H9 (cell line): ENCODE measurements around the gene HECTD1. TPM values are rescaled to one million over a fixed set of nuclear protein-coding genes. Genes with fewer than 3 reads are reported as not detected.
"Not testable (repeated sequence)": the region's sequence is repeated elsewhere in the genome, so short reads cannot be mapped to it uniquely, and the experiment has no call there.

Experiments
- DNase-seq: peaks from one replicate; pipeline ENCODE4 v3.0.0-alpha.2; 2017
- H2AFZ ChIP-seq: one replicate; pipeline ENCODE4 v1.6.1; 2013; ENCODE audit warnings: mild to moderate bottlenecking, low read length, control low read depth, moderate library complexity
- H2AK5ac ChIP-seq: 2 replicates; pipeline ENCODE4 v1.6.1; 2013; ENCODE audit warnings: low read length, control low read depth, mixed read lengths; ENCODE audit not compliant: insufficient read length
- H2BK120ac ChIP-seq: one replicate; pipeline ENCODE4 v1.6.1; 2013; ENCODE audit warnings: low read depth, mild to moderate bottlenecking, low read length, control low read depth, inconsistent platforms; ENCODE audit not compliant: poor library complexity, severe bottlenecking
- H2BK12ac ChIP-seq: 2 replicates; pipeline ENCODE4 v1.6.1; 2013; ENCODE audit warnings: low read length, control low read depth, mixed read lengths, low read depth; ENCODE audit not compliant: insufficient read length
- H2BK15ac ChIP-seq: 2 replicates; pipeline ENCODE4 v1.6.1; 2013; ENCODE audit warnings: low read depth, low read length, control low read depth
- H2BK20ac ChIP-seq: one replicate; pipeline ENCODE4 v1.6.1; 2013; ENCODE audit warnings: low read depth, mild to moderate bottlenecking, low read length, control low read depth, inconsistent platforms; ENCODE audit not compliant: poor library complexity, severe bottlenecking
- H2BK5ac ChIP-seq: 2 replicates; pipeline ENCODE4 v1.6.1; 2013; ENCODE audit warnings: low read length, control low read depth, mixed read lengths; ENCODE audit not compliant: insufficient read length
- H3K14ac ChIP-seq: 2 replicates; pipeline ENCODE4 v1.6.1; 2013; ENCODE audit warnings: low read length, control low read depth; ENCODE audit not compliant: insufficient read depth
- H3K18ac ChIP-seq: 2 replicates; pipeline ENCODE4 v1.6.1; 2013; ENCODE audit warnings: low read depth, mild to moderate bottlenecking, mixed read lengths, low read length, control low read depth; ENCODE audit not compliant: insufficient read length
- H3K23ac ChIP-seq: 2 replicates; pipeline ENCODE4 v1.6.1; 2013; ENCODE audit warnings: low read length, control low read depth, mixed read lengths, low read depth; ENCODE audit not compliant: insufficient read length
- H3K23me2 ChIP-seq: 2 replicates; pipeline ENCODE4 v1.6.1; 2013; ENCODE audit warnings: low read depth, mild to moderate bottlenecking, mixed read lengths, low read length, control low read depth; ENCODE audit not compliant: insufficient read length, poor library complexity, severe bottlenecking
- H3K27ac ChIP-seq: 2 replicates; pipeline ENCODE4 v1.5.1; 2013; ENCODE audit warnings: low read length, control low read depth, mixed read lengths, low read depth; ENCODE audit not compliant: insufficient read length
- H3K27me3 ChIP-seq: 2 replicates; pipeline ENCODE4 v1.6.1; 2013; ENCODE audit warnings: low read length, control low read depth, inconsistent platforms; ENCODE audit not compliant: insufficient read depth
- H3K4ac ChIP-seq: 2 replicates; pipeline ENCODE4 v1.6.1; 2013; ENCODE audit warnings: low read depth, mild to moderate bottlenecking, control low read depth, inconsistent platforms, low read length, moderate library complexity
- H3K4me1 ChIP-seq: 2 replicates; pipeline ENCODE4 v1.6.1; 2013; ENCODE audit warnings: low read length, control low read depth, inconsistent platforms; ENCODE audit not compliant: insufficient read depth
- H3K4me2 ChIP-seq: 2 replicates; pipeline ENCODE4 v1.6.1; 2013; ENCODE audit warnings: low read length, control low read depth, mixed read lengths; ENCODE audit not compliant: insufficient read length, insufficient read depth
- H3K56ac ChIP-seq: 2 replicates; pipeline ENCODE4 v1.6.1; 2013; ENCODE audit warnings: low read depth, mild to moderate bottlenecking, mixed read lengths, low read length, control low read depth; ENCODE audit not compliant: insufficient read length
- H3K79me1 ChIP-seq: 2 replicates; pipeline ENCODE4 v1.6.1; 2013; ENCODE audit warnings: low read depth, mild to moderate bottlenecking, moderate library complexity, low read length, control low read depth, inconsistent platforms; ENCODE audit not compliant: insufficient read depth, poor library complexity, severe bottlenecking
- H3K79me2 ChIP-seq: 2 replicates; pipeline ENCODE4 v1.6.1; 2013; ENCODE audit warnings: low read length, control low read depth, inconsistent platforms; ENCODE audit not compliant: insufficient read depth
- H3K9ac ChIP-seq: 2 replicates; pipeline ENCODE4 v1.6.1; 2013; ENCODE audit warnings: low read length, control low read depth, mixed read lengths; ENCODE audit not compliant: insufficient read length; ENCODE audit errors: extremely low read depth
- H3K9me3 ChIP-seq: one replicate; pipeline ENCODE4 v1.6.1; 2013; ENCODE audit warnings: low read depth, low read length, inconsistent platforms; ENCODE audit not compliant: control insufficient read depth
- H3T11ph ChIP-seq: one replicate; pipeline ENCODE4 v1.6.1; 2013; ENCODE audit warnings: mild to moderate bottlenecking, low read length, control low read depth, inconsistent platforms
- H4K20me1 ChIP-seq: one replicate; pipeline ENCODE4 v1.6.1; 2013; ENCODE audit not compliant: control insufficient read depth, insufficient read length, insufficient read depth
- H4K5ac ChIP-seq: 2 replicates; pipeline ENCODE4 v1.6.1; 2013; ENCODE audit warnings: low read depth, mild to moderate bottlenecking, mixed read lengths, low read length, control low read depth; ENCODE audit not compliant: insufficient read length
- H4K8ac ChIP-seq: replicated peaks from 2 replicates; pipeline ENCODE4 v1.6.1; 2013; ENCODE audit warnings: low read length, control low read depth, mixed read lengths, low read depth; ENCODE audit not compliant: insufficient read length
- H4K91ac ChIP-seq: 2 replicates; pipeline ENCODE4 v1.6.1; 2013; ENCODE audit warnings: low read depth, mild to moderate bottlenecking, moderate library complexity, mixed read lengths, low read length, control low read depth; ENCODE audit not compliant: insufficient read length
- H3K27ac Mint-ChIP-seq, 3 experiments: 2 replicates in 2 of 3; 3 replicates in 1 of 3; pipeline ENCODE4 v1.8.0; 2020 to 2021; ENCODE audit warnings: mixed read lengths in 3 of 3, mild to moderate bottlenecking in 1 of 3, moderate library complexity in 1 of 3
- H3K27me3 Mint-ChIP-seq: 2 replicates; pipeline ENCODE4 v1.8.0; 2021; ENCODE audit warnings: low read depth, mild to moderate bottlenecking, moderate library complexity, mixed read lengths
- H3K36me3 Mint-ChIP-seq, 3 experiments: 2 replicates in 2 of 3; 3 replicates in 1 of 3; pipeline ENCODE4 v1.8.0; 2020 to 2021; ENCODE audit warnings: low read depth in 3 of 3, mixed read lengths in 3 of 3; ENCODE audit not compliant: insufficient read depth in 1 of 3
- H3K4me1 Mint-ChIP-seq, 2 experiments: 2 replicates each; pipeline ENCODE4 v1.8.0; 2020; ENCODE audit warnings: mixed read lengths in 2 of 2
- H3K4me3 Mint-ChIP-seq, 2 experiments: 2 replicates in 1 of 2; 3 replicates in 1 of 2; pipeline ENCODE4 v1.8.0; 2020 to 2021; ENCODE audit warnings: mild to moderate bottlenecking in 2 of 2, mixed read lengths in 2 of 2, moderate library complexity in 1 of 2
- H3K9me3 Mint-ChIP-seq, 2 experiments: 2 replicates in 1 of 2; 3 replicates in 1 of 2; pipeline ENCODE4 v1.8.0; 2020; ENCODE audit warnings: mild to moderate bottlenecking in 2 of 2, mixed read lengths in 2 of 2, moderate library complexity in 1 of 2
- WGBS: extraction: QIAGEN DNeasy Blood & Tissue Kit; methylation state at CpG from one replicate; pipeline ENCODE4 v1.1.7; 2013; ENCODE audit warnings: missing lambda C conversion rate, low lambda C conversion rate, mixed read lengths; ENCODE audit not compliant: insufficient read length; ENCODE audit errors: extremely low coverage; 5-methylcytosine and 5-hydroxymethylcytosine counted together
- total RNA-seq: library from RNA; stranded (reverse); gene quantifications from 2 replicates; pipeline ENCODE4 v1.2.1, GENCODE V29; 2021
- TF ChIP-seq, protein P1 (sequence below): fragments of 200-600 bp; sonication (generic); conservative IDR thresholded peaks from 3 replicates; pipeline ENCODE4 v1.8.0; 2021; ENCODE audit warnings: antibody characterized with exemption, mild to moderate bottlenecking

The HECTD1 gene
- total RNA-seq, 1 experiment from 2014 or later = 135 TPM

DNA sequence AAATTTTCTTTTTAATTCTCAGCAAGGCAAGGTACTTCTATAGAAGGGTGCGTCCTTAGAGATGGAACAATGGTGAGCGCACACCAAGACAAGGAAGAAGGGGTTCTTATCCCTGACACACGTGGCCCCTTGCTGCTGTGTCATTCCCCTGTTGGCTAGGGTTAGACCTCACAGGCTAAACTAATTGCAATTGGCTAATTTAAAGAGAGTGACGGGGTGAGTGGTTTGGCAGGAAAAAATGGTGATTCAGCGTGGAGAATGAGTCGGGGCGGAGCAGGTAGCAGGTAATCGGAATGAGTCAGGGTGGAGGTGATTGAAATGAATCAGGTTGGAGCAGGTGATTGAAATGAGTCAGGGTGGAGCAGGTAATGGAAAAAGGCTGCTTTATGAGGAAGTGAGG lies 36.3 kb upstream of the HECTD1 start:
- H3K79me2 ChIP-seq = no peaks in the 10 kb centered on the region
- no CpG with 5 or more reads among the region's 8 CpGs for WGBS
- H2BK15ac ChIP-seq = no peak overlapping the region
- H2AFZ ChIP-seq = no peak overlapping the region
- no peak overlapping the region for H3K18ac ChIP-seq
- H4K8ac ChIP-seq = no peak overlapping the region
- TF ChIP-seq, protein P1, sequence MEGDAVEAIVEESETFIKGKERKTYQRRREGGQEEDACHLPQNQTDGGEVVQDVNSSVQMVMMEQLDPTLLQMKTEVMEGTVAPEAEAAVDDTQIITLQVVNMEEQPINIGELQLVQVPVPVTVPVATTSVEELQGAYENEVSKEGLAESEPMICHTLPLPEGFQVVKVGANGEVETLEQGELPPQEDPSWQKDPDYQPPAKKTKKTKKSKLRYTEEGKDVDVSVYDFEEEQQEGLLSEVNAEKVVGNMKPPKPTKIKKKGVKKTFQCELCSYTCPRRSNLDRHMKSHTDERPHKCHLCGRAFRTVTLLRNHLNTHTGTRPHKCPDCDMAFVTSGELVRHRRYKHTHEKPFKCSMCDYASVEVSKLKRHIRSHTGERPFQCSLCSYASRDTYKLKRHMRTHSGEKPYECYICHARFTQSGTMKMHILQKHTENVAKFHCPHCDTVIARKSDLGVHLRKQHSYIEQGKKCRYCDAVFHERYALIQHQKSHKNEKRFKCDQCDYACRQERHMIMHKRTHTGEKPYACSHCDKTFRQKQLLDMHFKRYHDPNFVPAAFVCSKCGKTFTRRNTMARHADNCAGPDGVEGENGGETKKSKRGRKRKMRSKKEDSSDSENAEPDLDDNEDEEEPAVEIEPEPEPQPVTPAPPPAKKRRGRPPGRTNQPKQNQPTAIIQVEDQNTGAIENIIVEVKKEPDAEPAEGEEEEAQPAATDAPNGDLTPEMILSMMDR = no peak
- H2BK20ac ChIP-seq = no peak overlapping the region
- H3K9me3 Mint-ChIP-seq = no peaks in the 10 kb centered on the region; a peak in 1 of 5 replicates
- H2AK5ac ChIP-seq = no peak overlapping the region
- no peak overlapping the region for H3K14ac ChIP-seq
- H3K4me3 Mint-ChIP-seq = no peak overlapping the region
- peak overlapping the region; percentile 0 to 72 (median 28); a peak in 5 of 7 replicates for H3K27ac Mint-ChIP-seq
- no peaks in the 10 kb centered on the region for H3K23me2 ChIP-seq
- H3K36me3 Mint-ChIP-seq = no peaks in the 10 kb centered on the region
- H2BK5ac ChIP-seq = no peak overlapping the region
- H4K5ac ChIP-seq = no peak overlapping the region
- H4K91ac ChIP-seq = no peak overlapping the region
- DNase-seq = peak; percentile 59
- no peak overlapping the region for H2BK12ac ChIP-seq
- no peak overlapping the region for H2BK120ac ChIP-seq
- H3T11ph ChIP-seq = no peak overlapping the region
- no peak overlapping the region for H3K4ac ChIP-seq
- H3K23ac ChIP-seq = no peak overlapping the region
- no peaks in the 10 kb centered on the region for H3K79me1 ChIP-seq
- H3K27me3 Mint-ChIP-seq = no peaks in the 10 kb centered on the region
- H3K4me1 ChIP-seq = no peaks in the 10 kb centered on the region; the same call in 1 of the 2 replicates
- H3K4me1 Mint-ChIP-seq = peaks cover 17 to 23% of the 10 kb centered on the region in 2 experiments
- H3K9ac ChIP-seq = no peak overlapping the region
- H4K20me1 ChIP-seq = no peaks in the 10 kb centered on the region
- no peaks in the 10 kb centered on the region for H3K27me3 ChIP-seq
- no peak overlapping the region for H3K56ac ChIP-seq
- H3K9me3 ChIP-seq = no peaks in the 10 kb centered on the region
- no peak overlapping the region for H3K27ac ChIP-seq
- H3K4me2 ChIP-seq = no peak overlapping the region

DNA sequence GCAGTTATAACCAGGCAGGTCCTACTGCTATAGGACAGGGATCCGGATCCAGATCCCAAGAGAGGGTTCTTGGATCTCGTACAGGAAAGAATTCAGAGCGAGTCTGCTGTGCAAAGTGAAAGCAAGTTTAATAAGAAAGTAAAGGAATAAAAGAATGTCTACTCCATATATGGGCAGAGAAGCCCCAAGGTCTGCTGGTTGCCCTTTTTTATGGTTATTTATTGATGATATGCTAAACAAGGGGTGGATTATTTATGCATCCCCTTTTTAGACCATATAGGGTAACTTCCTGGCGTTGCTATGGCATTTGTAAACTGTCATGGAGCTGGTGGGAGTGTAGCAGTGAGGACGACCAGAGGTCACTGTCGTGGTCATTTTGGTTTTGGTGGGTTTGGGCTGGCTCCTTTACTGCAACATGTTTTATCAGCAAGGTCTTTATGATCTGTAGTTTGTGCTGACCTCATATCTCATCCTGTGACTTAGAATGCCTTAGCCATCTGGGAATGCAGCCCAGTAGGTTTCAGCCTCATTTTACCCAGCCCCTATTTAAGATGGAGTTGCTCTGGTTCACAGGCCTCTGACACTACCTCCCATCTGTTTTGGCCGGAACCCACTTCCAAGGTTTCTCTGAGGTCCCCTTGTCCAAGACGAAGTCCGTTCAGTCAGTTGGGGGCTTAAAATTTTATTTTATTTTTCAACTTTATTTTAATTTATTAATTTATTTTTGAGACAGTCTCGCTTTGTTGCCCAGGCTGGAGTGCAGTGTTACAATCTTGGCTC lies 34.8 kb upstream of the HECTD1 start:
- no CpG with 5 or more reads among the region's 10 CpGs for WGBS
- H3K27ac Mint-ChIP-seq, H2AFZ ChIP-seq: not testable (repeated sequence)

More for the DNA sequence above, 34.8 kb upstream of the HECTD1 start:
- H4K5ac ChIP-seq, H3K27me3 ChIP-seq, H4K91ac ChIP-seq, H3T11ph ChIP-seq, H3K18ac ChIP-seq, H3K9ac ChIP-seq, H3K14ac ChIP-seq, H3K27me3 Mint-ChIP-seq, H3K23me2 ChIP-seq, H3K79me1 ChIP-seq, H4K8ac ChIP-seq, H3K27ac ChIP-seq, H3K9me3 ChIP-seq, H3K4ac ChIP-seq, H2BK12ac ChIP-seq, H2BK5ac ChIP-seq, H3K79me2 ChIP-seq, H2BK15ac ChIP-seq, H3K4me2 ChIP-seq, H2AK5ac ChIP-seq, DNase-seq, H3K4me1 ChIP-seq, H4K20me1 ChIP-seq, H2BK20ac ChIP-seq, H3K23ac ChIP-seq, H3K36me3 Mint-ChIP-seq, H2BK120ac ChIP-seq, H3K4me3 Mint-ChIP-seq, H3K9me3 Mint-ChIP-seq, H3K56ac ChIP-seq: not testable (repeated sequence)
- H3K4me1 Mint-ChIP-seq = peaks cover 17 to 20% of the 10 kb centered on the region in 2 experiments
